GM12801 (cell line): ENCODE results near the gene SCD.

Experiments used
- TF ChIP-seq, protein P1 (sequence below): IDR thresholded peaks from one replicate; pipeline ENCODE4 v1.5.1; 2011; ENCODE audit warnings: control low read depth; ENCODE audit not compliant: insufficient read length; ENCODE audit errors: extremely low read depth

SCD gene

DNA sequence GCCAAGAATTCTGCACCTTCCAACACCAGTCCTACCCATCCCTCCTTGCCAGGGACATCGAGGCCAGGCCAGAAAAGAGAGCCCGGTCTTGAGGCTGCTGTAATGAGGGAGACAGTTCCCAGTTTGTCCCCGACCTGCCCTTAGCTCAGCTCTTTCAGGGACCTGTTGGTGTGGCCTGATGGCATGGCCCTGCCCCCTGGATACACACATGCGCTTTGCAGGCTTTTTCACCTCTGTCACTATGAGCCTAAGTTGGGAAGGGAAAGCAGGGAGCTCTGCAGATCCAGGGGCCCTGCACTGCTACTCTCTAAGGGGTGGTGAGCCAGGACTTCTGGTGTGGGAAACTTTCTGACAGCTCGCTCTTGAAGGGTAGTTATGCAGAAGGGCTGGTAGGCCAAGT is 2.1 kb downstream of the SCD start:
- TF ChIP-seq, protein P1, sequence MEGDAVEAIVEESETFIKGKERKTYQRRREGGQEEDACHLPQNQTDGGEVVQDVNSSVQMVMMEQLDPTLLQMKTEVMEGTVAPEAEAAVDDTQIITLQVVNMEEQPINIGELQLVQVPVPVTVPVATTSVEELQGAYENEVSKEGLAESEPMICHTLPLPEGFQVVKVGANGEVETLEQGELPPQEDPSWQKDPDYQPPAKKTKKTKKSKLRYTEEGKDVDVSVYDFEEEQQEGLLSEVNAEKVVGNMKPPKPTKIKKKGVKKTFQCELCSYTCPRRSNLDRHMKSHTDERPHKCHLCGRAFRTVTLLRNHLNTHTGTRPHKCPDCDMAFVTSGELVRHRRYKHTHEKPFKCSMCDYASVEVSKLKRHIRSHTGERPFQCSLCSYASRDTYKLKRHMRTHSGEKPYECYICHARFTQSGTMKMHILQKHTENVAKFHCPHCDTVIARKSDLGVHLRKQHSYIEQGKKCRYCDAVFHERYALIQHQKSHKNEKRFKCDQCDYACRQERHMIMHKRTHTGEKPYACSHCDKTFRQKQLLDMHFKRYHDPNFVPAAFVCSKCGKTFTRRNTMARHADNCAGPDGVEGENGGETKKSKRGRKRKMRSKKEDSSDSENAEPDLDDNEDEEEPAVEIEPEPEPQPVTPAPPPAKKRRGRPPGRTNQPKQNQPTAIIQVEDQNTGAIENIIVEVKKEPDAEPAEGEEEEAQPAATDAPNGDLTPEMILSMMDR, result no peak

DNA sequence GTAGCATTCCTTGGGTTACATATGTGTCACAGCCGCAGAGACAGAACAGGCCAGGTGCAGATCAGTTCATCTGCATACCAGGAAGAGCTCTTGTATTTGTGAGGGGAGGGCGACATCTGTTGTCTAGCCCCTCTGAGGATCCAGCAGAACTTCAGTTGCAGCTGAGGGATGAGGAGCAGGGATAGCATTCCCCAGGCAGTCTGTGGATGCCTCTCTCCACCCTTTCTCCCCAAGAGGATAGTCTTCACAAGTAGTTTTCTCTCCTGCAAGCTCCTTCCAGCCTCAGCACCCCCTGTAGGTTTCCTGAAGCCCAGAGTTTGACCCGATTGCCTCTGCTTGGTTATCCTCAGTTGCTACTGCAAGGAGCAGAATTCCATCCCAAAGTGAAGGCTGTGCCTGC is 2.6 kb downstream of the SCD start:
- TF ChIP-seq, protein P1, result no peak

DNA sequence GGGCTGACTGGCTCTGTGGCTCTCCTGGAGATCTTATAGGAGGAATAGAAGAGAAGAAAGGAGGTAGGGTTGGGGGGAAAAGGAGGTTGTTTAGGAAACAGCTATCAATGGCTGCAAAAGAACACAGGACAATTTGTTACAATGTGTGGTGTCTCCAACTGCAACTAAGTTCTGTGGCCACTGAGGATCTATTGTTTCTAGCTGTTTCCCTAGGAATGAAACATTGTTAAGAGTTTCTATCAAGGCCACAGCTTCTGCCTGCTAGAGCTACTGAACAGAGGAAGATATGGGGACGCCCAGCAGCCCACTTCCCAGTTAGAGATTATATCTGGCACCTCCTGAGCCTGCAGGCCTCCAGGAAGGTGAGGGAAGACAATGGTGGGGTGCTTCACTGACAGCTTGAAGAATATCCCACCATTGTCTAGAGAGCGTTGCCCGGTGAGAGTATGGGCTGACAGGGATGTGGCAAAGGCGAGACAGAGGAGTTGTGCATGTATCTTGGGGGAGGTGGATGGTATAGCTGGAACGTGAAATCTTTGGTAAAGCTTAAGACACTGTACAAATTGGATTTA is 4.0 kb downstream of the SCD start:
- TF ChIP-seq, protein P1, result no peak

DNA sequence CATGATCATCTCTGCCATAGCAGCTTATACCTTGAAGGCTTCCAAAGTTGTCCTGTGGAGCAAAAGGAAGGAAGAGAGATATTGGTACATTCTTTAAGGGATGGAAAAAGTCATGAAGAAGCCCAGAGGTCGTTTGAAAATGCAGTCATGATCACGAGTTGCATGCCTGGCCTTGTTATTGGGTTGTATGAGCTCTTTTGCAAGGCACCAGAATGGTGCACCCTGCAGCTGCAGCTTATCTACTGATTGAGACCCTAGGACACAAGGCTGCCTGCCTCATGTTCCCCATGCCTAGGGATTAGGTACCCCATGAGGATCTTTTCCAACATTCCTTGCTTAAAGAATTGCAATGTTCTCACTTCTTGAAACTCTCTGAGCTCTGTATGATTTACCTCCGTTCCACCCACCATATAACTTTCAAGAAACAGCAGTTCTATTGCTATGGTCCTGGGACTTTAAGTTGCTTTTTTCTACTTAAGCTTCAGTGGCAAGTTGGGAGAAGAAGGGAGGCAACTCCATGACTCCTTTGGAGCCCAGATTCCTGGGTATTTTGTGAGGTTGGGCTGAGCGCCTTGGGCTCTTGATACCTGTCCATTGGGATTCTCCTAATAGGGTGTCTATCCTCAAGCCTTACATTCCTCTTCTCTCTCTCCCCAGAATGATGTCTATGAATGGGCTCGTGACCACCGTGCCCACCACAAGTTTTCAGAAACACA is 6.9 kb downstream of the SCD start:
- TF ChIP-seq, protein P1, result no peak

DNA sequence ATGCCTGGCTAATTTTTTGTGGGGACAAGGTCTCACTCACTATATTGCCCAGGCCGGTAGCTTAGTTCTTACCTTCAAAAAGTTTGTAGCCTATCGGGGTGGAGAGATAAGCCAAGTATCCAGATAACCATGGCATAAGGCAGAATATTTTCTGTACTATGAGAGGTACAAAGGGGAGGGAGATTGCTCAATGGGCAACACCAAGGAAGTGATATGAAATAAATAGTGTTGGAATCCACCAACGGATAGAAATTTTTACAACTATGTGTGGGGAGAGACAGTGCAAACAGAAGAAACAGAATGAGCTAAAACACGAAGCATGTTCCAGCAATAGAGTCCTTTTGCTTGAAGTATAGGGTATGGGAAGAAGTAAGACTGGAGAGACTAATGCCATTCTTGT is 8.1 kb downstream of the SCD start:
- TF ChIP-seq, protein P1, result no peak

DNA sequence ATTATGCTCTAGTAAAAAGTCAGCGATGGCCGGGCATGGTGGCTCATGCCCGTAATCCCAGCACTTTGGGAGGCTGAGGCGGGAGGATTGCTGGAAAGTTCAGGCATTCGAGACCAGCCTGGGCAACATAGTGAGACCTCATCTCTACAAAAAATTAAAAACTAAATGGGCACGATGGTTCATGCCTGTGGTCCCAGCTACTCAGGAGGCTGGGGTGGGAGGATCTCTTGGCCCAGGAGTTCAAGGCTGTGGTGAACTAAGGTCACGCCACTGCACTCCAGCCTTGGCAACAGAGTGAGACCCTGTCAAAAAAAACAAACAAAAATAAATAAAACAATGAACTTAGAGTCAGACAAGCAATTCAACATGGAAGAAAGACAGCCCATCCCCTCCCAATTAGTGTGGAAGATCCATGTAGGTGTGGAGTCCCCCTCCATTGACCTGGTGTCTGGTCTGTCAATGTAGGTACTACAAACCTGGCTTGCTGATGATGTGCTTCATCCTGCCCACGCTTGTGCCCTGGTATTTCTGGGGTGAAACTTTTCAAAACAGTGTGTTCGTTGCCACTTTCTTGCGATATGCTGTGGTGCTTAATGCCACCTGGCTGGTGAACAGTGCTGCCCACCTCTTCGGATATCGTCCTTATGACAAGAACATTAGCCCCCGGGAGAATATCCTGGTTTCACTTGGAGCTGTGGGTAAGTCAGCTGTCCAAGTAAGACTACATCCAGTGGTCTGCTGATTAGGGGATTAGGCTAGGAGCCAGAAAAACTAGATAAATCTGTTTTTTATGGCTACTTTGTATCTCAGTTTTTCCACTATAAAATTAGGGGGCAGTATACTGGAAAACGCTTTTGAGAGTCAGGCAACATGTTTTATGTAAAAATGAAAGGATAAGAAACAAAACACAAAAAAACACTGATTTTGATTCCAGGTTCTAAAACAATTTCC is 9.3 kb downstream of the SCD start:
- TF ChIP-seq, protein P1, result no peak
